ENCODE results near the gene EPHA2. TPM values are rescaled to one million over a fixed set of nuclear protein-coding genes. Genes with fewer than 3 reads are reported as not detected.
"Not testable (repeated sequence)": the region's sequence is repeated elsewhere in the genome, so short reads cannot be mapped to it uniquely, and the experiment has no call there.

The EPHA2 gene
- total RNA-seq, 1 experiment from 2014 or later: 263 TPM

- DNase-seq (ENCODE audit: low read depth, low spot score); H3K9me3 ChIP-seq (ENCODE audit: control insufficient read depth, insufficient read depth, low read depth, low read length); BruUV-seq (replicated peaks); H3K36me3 ChIP-seq (ENCODE audit: control insufficient read depth, insufficient read depth, low read length); ATAC-seq; CTCF ChIA-PET; H3K27me3 ChIP-seq (ENCODE audit: control insufficient read depth, insufficient read depth, low read length); in situ Hi-C loops (cut with HindIII; ENCODE audit: low pct_unique_long_range_greater_than_20kb, low sequenced_read_pairs); intact Hi-C loops (cut with micrococcal nuclease; ENCODE audit: unreplicated experiment): not testable (repeated sequence)
- Histone ChIP-seq H3K4me1 (ENCODE audit: control insufficient read depth, insufficient read depth, low read length) (peaks cover 72% of the 10 kb centered on the region), H3K4me3 (ENCODE audit: low read depth in 2 of 2, low read length in 2 of 2) (peak overlapping the region; percentile 49 to 53), H3K27ac (ENCODE audit: low read length) (peak overlapping the region; percentile 90)
- POLR2A ChIA-PET: interaction anchor here (0.6 kb wide), 1 partner anchor 191 kb away, joined by 4 read pairs; no protein-coding TSS in a partner anchor
Observed at GRCh38 chr1:16168144-16168495, 12.3 kb upstream of the EPHA2 start.

DNA sequence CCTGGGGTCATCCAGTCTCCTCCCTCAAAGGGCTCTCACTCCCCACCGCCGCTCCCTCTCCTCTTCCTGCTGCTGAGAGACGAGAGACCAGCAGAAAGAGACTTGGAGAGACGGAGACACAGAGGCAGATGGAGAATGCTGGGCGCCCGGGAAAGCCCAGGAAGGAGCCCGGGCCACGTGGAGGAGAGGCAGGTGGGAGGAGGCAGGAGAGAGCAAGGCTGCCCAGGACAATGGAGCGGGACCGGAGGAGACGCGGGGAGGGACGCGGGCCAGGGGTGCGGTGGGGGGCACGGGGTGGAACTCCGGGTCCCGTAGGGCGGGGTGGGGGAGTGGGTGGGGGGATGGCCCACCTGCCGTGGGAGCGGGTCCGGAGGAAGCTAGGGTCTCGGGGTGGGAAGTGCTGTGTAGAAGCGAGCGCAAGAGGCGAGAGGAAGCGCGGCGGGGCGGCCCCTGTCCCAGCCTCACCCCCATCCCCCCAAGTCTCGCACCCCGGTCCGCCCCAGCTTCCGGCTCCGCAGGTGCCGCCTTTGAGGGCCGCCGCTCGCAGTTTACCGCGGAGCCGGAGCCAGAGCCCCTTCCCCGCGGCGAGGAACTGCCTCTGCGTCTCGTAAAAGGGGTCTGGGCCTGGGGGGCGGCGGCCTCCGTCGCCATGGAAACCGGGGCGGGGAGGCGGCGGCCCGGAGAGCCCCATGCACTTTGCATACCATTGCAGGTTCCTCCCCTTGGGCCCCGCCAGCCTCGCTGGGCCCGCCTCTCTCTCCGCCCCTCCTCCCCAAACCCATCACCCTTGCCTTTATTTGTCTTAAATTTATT is 11.7 kb upstream of the EPHA2 start:
- DNase-seq (ENCODE audit: low read depth, low spot score) (no peak), ATAC-seq (peak; percentile 76)
- ChIA-PET POLR2A (interaction anchor here (0.6 kb wide), 1 partner anchor 190 kb away, joined by 4 read pairs; no protein-coding TSS in a partner anchor), CTCF (no interaction called here)
- no peaks in the 10 kb centered on the region for H3K9me3 ChIP-seq (ENCODE audit: control insufficient read depth, insufficient read depth, low read depth, low read length)
- H3K4me3 ChIP-seq (ENCODE audit: low read depth in 2 of 2, low read length in 2 of 2): peak overlapping the region; percentile 49 to 53
- no TSS peak for BruUV-seq (replicated peaks)
- H3K27ac ChIP-seq (ENCODE audit: low read length): peak overlapping the region; percentile 90
- H3K27me3 ChIP-seq (ENCODE audit: control insufficient read depth, insufficient read depth, low read length): no peaks in the 10 kb centered on the region
- intact Hi-C loops (cut with micrococcal nuclease; ENCODE audit: unreplicated experiment): no loop called here
- H3K36me3 ChIP-seq (ENCODE audit: control insufficient read depth, insufficient read depth, low read length): no peaks in the 10 kb centered on the region
- in situ Hi-C loops (cut with HindIII; ENCODE audit: low pct_unique_long_range_greater_than_20kb, low sequenced_read_pairs): no loop called here
- TF ChIP-seq, protein P1, sequence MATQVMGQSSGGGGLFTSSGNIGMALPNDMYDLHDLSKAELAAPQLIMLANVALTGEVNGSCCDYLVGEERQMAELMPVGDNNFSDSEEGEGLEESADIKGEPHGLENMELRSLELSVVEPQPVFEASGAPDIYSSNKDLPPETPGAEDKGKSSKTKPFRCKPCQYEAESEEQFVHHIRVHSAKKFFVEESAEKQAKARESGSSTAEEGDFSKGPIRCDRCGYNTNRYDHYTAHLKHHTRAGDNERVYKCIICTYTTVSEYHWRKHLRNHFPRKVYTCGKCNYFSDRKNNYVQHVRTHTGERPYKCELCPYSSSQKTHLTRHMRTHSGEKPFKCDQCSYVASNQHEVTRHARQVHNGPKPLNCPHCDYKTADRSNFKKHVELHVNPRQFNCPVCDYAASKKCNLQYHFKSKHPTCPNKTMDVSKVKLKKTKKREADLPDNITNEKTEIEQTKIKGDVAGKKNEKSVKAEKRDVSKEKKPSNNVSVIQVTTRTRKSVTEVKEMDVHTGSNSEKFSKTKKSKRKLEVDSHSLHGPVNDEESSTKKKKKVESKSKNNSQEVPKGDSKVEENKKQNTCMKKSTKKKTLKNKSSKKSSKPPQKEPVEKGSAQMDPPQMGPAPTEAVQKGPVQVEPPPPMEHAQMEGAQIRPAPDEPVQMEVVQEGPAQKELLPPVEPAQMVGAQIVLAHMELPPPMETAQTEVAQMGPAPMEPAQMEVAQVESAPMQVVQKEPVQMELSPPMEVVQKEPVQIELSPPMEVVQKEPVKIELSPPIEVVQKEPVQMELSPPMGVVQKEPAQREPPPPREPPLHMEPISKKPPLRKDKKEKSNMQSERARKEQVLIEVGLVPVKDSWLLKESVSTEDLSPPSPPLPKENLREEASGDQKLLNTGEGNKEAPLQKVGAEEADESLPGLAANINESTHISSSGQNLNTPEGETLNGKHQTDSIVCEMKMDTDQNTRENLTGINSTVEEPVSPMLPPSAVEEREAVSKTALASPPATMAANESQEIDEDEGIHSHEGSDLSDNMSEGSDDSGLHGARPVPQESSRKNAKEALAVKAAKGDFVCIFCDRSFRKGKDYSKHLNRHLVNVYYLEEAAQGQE (IDR thresholded peaks at IDR 0.05; ENCODE audit: insufficient read depth in 1 of 2, low read depth in 2 of 2, low read length in 1 of 2): no peak
- TF ChIP-seq POLR2AphosphoS5 (IDR thresholded peaks at IDR 0.05; ENCODE audit: low read depth, low read length): peak; percentile 60
- TF ChIP-seq CTCF (IDR thresholded peaks at IDR 0.05): no peak
- TF ChIP-seq TCF7L2 (IDR thresholded peaks at IDR 0.05; ENCODE audit: low read depth, low read length): peak; percentile 69
- no peak for TF ChIP-seq SIN3A (IDR thresholded peaks at IDR 0.05; ENCODE audit: borderline replicate concordance, insufficient read depth, low read depth, low read length)
- H3K4me1 ChIP-seq (ENCODE audit: control insufficient read depth, insufficient read depth, low read length): peaks cover 72% of the 10 kb centered on the region

DNA sequence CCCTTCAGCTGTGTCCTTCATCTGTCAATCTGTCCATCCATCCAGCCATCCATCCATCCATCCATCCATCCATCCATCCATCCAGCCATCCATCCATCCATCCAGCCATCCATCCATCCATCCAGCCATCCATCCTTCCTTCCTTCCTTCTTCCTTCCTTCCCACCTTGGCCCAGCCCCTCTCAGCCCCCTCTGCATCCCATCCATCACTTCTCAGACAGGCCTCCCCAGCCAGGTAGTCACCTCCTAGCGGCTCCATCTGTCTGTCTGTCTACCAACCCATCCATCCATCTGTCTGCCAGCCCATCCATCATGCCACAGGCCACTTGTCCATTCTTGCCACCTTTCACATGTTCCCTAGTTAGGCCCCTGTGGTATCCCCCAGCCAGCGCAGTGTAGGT is 10.2 kb upstream of the EPHA2 start:
- DNase-seq (ENCODE audit: low read depth, low spot score) (no peak), ATAC-seq (no peak)
- H3K36me3 ChIP-seq (ENCODE audit: control insufficient read depth, insufficient read depth, low read length): no peaks in the 10 kb centered on the region
- intact Hi-C loops (cut with micrococcal nuclease; ENCODE audit: unreplicated experiment): no loop called here
- TF ChIP-seq POLR2AphosphoS5 (IDR thresholded peaks at IDR 0.05; ENCODE audit: low read depth, low read length) (no peak), CTCF (IDR thresholded peaks at IDR 0.05) (no peak), SIN3A (IDR thresholded peaks at IDR 0.05; ENCODE audit: borderline replicate concordance, insufficient read depth, low read depth, low read length) (no peak), TCF7L2 (IDR thresholded peaks at IDR 0.05; ENCODE audit: low read depth, low read length) (no peak)
- TF ChIP-seq, protein P1 (IDR thresholded peaks at IDR 0.05; ENCODE audit: insufficient read depth in 1 of 2, low read depth in 2 of 2, low read length in 1 of 2): no peak
- peak overlapping the region; percentile 87; the same call in 1 of the 2 replicates for H3K27ac ChIP-seq (ENCODE audit: low read length)
- no TSS peak for BruUV-seq (replicated peaks)
- no peaks in the 10 kb centered on the region for H3K27me3 ChIP-seq (ENCODE audit: control insufficient read depth, insufficient read depth, low read length)
- ChIA-PET POLR2A (interaction anchor here (0.7 kb wide), 1 partner anchor 22 kb away, joined by 5 read pairs; no protein-coding TSS in a partner anchor), CTCF (no interaction called here)
- no peaks in the 10 kb centered on the region for H3K9me3 ChIP-seq (ENCODE audit: control insufficient read depth, insufficient read depth, low read depth, low read length)
- H3K4me3 ChIP-seq (ENCODE audit: low read depth in 2 of 2, low read length in 2 of 2): no peak overlapping the region
- peaks cover 67% of the 10 kb centered on the region for H3K4me1 ChIP-seq (ENCODE audit: control insufficient read depth, insufficient read depth, low read length)
- in situ Hi-C loops (cut with HindIII; ENCODE audit: low pct_unique_long_range_greater_than_20kb, low sequenced_read_pairs): no loop called here
